HG03196 (cell line): ENCODE measurements around the gene SHE.

Experiments used
- ATAC-seq: cut with Tn5 transposase; IDR thresholded peaks from one replicate; pipeline ENCODE4 v1.9.1; 2021; ENCODE audit not compliant: unreplicated experiment

SHE gene

DNA sequence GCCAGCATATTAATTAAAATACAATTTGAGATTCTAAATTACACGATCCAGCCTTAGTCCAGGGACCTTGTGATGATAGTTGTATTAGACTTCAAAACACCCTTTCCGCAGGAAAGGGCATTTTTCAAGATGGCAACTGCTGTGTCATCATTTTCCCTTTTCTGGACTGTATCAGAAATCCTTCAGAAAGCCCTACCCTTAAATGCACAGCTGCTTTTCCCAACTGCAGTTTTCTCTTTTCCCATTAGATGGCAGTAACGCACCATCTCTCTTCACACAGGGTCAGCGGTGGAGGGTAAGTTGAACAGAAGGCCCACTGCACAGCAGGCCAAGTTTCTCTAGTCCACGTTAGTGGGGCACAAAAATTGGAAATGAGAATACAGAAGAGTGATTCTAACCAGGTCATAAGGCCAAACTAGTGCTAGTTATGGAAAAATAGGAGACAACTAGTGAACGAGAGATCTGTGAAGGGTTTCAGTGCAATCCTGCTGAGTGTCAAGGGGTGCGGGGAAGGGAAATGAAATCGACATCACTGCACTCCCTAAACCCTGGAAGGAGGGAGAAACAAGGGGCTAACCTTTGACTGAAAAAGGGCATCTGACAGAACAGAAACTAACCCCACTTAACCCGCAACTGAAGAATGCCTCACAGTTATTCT lies 22.3 kb downstream of the SHE start:
- ATAC-seq = no peak

DNA sequence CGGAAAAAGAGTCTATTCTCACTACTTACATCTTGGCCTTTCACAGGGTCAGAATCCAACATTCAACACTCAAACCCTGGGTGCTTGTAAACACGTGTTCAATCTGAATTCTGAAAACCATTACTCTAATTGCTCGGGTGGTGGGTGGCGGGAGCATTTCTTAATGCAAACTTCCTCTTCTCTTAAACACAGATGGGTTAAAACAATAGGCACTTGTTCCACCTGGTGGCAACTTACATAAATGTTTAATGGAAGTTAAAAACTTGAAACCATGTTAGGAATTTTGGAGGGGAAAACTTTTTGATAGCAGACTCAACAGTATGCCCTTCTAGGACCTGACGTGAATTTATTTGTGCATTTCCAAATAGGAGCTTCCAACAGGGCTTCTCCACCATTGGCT lies 23.6 kb downstream of the SHE start:
- ATAC-seq = no peak

DNA sequence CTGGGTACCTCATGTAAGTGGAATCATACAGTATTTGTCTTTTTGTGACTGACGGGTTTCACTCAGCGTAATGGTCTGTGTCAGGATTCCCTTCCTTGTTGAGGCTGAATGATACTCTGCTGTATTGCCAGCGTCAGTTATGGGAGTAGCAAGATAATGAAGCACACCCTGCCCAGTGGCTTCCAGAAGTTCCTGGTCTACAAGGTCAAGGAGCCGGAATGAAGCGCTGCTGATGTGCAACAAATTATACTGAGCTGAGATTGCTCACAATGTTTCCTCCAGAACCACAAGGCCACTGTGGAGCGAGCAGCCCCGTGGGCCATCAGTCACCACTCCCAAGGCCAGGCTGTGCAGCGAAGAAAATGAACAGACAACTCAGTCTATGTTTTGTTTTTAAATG lies 24.2 kb downstream of the SHE start:
- no peak for ATAC-seq

DNA sequence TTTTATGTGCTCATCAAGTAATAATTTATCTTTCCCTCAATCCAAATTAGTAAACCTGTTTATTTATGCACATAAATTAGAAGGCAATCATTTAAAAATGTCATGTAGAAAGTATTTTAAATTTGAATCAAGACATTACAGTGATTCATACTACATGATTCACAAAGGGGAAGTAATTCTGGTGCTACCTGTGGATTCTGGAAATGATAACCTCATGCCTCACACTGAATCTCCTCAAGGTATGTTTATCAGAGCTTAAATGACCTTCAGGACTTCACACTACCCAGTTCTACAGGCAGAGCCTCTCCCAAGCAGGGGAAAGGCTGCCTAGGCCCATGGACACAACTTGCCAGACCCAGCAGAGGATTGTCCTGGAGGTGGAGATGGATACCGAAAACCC lies 25.4 kb downstream of the SHE start:
- no peak for ATAC-seq

DNA sequence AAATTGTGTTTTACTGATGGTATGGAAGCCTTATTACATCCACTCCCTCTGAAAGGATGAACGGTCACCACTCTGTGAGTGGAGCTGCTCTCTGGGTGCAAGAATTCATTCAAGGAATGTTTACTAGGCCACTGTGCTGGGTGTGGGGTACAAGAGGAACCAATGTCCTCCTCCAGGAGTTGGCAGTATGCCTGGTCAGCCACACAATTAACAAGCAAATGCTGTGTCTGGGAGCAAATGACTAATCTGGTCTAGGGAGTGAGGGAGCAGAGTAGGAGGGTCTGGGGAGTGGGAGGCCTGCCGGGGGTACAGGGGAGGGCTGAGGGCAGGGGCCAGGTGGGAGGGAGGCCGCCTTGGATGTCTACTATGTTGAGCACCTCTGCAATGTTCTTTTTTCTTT lies 27.4 kb downstream of the SHE start:
- ATAC-seq = no peak

DNA sequence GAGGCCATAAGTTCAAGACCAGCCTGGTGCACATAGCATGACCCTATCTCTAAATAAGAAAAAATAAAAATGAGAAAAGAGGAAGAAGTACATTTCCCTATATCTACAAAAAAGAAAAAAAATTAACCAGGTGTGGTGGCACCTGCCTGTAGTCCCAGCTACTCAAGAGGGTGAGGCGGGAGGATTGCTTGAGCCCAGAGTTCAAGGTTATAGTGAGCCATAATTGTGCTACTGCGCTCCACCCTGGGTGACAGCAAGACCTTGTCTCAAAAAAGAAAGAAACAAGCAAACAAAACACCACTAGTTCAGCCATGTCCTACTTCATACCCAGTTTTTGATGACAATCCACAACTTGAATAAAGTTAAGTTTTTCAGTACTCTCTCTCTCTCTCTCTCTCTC lies 30.9 kb downstream of the SHE start:
- ATAC-seq = no peak

DNA sequence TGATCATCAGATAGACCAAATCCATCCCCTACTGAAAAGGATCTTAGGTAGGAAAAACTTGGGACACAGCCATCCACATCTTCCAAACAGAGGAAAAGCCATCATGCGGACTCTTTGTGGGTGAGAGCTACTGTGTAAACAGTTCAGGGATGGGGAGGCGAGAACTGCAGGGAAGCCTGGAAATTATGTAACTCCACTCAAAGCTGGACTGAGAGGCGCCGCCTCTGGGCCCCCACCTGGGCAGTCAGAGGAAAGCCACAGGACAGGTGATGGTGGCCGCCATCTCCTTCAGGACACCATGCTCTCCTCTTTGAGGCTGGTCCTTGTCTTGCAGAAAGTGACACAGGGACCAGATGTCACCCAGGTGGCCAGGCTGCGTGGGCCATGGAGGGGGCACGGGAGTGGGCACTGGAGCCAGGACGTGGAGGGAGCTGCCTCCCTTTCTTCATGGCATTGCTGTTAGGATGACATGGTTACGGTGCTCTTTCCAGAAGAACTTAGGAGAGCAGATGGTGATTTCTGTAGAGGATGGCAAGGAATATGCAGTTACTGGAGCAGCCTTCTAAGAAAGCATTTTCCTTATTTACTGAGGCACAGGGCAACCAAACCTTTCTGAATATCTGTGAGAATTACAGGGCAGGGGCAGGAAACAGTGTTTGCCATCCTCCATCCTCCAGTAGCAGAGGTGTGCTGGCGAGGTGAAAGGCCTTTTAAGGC lies 32.2 kb downstream of the SHE start:
- ATAC-seq = no peak

DNA sequence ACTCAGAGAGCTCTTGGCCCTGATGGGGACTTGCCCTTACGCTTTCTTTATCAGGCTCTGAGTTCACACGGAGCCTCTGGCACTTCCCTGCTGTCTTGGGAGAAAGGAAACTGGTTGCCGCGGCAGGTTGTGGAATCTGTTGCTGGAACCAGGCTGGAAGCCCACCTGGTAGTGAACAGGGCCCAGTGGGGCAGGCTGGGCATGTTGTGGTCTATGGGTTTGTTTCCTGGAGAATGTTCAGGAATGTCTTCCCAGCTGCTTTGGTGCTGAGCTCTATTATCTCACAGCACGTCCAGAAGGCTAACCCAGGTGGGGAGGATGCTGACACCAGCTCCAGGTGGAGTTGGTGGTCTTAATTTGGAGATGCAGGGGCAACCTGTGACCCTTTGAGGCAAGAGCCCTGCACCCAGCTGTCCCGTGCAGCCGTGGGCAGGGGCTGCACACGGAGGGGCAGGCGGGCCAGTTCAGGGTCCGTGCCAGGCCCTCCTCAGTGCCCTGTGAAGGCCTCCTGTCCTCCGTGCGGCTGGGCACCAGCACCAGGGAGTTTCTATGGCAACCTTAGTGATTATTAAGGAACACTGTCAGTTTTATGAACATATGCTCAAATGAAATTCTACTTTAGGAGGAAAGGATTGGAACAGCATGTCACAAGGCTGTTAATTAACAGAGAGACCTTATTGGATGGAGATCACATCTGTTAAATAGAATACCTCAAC lies 33.5 kb downstream of the SHE start:
- no peak for ATAC-seq

DNA sequence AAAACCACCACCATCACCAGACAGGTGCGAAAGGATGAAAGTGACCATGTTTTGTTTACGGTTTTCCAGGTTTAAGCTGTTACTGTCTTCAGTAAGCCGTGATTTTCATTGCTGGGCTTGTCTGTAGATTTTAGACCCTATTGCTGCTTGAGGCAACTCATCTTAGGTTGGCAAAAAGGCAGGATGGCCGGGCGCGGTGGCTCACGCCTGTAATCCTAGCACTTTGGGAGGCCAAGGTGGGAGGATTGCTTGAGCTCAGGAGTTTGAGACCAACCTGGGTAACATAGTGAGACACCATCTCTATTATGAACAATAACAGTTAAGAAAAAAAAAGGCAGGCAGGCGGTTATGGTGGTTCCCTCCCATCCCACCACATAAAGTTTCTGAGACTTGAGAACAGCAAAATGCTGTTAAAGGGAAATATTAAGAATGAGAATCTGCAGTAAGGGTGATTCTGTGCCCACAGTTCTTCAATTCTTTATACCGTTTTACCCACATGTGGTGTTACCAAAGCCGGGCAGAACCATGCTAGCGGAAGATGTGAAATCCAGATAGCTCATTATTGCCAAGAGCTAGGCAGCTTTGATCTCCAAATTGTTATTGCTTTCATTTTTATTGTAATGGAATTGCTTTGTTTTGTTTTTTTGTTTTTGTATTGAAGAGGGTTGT lies 34.6 kb downstream of the SHE start:
- no peak for ATAC-seq

DNA sequence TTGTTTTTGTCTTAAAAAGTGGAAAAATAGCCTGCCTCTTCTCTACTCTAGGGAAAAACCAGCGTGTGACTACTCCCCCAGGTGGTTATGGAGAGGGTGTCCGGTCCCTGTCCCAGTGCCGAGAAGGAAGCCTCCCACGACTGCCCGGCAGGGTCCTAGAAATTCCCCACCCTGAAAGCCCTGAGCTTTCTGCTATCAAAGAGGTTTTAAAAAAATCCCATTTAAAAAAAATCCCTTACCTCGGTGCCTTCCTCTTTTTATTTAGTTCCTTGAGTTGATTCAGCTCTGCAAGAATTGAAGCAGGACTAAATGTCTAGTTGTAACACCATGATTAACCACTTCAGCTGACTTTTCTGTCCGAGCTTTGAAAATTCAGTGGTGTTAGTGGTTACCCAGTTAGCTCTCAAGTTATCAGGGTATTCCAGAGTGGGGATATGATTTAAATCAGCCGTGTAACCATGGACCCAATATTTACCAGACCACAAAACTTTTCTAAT lies 35.2 kb downstream of the SHE start:
- ATAC-seq = no peak

DNA sequence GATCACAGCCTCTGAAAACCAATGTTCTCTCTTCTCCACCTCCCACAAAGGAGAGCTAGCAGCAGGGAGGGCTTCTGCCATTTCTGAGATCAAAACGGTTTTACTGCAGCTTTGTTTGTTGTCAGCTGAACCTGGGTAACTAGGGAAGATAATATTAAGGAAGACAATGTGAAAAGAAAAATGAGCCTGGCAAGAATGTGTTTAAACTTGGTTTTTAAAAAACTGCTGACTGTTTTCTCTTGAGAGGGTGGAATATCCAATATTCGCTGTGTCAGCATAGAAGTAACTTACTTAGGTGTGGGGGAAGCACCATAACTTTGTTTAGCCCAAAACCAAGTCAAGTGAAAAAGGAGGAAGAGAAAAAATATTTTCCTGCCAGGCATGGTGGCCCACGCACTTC lies 36.0 kb downstream of the SHE start:
- ATAC-seq = no peak

DNA sequence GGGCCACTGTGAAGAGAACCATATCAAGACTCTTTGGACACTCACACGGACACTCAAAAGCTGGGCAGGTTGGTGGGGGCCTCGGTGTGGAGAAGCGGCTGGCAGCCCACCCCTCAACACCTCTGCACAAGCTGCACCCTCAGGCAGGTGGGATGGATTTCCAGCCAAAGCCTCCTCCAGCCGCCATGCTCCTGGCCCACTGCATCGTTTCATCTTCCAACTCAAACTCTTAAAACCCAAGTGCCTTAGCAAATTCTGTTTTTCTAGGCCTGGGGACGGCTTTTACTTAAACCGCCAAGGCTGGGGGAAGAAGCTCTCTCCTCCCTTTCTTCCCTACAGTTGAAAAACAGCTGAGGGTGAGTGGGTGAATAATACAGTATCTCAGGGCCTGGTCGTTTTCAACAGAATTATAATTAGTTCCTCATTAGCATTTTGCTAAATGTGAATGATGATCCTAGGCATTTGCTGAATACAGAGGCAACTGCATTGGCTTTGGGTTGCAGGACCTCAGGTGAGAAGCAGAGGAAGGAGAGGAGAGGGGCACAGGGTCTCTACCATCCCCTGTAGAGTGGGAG lies 36.5 kb downstream of the SHE start:
- no peak for ATAC-seq

DNA sequence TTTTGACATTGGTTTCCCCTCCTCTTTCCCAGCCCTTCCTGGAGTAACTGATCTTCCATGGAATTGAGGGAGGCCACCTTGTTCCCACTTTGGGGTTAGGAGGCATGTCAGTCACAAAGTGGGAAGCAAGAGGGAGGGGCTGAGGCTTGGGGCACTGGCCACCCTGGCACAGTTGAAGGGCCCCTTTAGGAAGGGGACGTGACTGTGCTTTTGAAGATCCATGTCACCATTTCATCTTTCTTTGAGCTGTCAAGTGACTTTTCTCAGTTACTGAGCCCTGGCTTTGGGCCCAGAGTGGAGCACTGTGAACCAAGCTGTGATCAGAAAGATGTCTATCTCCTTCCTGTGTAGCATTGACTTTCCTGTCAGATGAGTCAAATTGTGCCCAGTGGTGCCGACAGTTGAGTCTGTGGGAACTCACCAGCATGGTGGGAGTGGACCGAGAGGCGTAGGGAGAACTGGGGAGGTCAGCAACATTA lies 38.7 kb downstream of the SHE start:
- no peak for ATAC-seq

DNA sequence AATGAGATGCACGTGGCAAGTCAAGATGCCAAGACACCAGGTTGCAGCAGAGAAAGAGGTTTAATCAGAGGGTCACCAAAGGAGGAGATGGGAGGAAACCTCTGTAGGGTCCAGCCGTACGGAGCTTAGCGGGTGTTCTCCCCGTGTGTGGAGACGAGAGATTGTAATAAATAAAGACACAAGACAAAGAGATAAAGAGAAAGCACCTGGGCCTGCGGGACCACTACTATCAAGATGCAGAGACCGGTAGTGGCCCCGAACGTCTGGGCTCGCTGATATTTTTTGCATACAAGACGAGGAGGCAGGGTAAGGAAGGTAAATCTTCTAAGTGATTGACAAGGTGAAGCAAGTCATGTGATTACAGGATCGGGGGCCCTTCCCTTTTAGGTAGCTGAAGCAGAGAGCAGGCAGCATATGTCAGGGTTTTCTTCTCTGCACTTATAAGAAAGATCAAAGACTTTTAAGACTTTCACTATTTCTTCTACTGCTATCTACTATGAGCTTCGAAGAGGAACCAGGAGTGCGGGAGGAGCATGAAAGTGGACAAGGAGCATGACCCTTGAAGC lies 41.4 kb downstream of the SHE start:
- ATAC-seq = no peak

DNA sequence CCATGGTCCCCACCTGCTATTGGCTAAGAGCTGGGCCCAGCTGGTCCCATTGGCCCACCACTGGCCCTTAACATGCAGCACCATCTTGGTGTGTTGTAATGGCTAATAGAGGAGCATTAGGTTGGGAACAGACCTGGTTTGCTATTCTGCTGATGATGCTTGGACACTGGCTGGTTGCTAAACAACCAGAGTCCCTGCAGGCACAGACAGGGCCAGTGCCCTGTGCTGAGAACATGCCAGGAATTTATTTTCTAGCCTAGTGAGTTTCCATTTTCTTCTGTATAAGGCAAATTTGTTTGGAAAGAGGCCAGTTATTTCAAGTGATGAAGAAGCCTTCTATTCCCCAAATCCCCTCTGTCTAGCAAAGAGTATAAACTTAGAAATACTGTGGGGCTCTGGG lies 43.1 kb downstream of the SHE start:
- ATAC-seq = no peak

DNA sequence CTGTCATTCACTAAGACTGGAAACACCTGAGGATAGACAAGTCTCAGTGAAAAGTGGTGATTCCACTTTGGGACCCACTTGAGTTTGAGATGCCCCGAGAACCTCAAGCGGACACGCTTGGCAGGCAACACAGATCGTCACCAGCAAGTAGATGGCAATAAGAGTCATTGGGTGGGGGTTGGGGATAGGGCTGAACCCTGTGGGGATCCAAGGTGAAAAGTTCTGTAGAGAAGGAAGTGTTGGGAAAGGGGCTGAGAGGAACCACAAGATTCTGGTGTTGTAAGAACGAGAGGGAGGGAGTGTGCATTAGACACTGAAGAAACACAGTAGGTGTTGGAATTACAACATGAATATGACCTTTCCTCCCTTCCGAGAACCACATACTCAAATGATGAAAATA lies 45.6 kb downstream of the SHE start:
- ATAC-seq = no peak

DNA sequence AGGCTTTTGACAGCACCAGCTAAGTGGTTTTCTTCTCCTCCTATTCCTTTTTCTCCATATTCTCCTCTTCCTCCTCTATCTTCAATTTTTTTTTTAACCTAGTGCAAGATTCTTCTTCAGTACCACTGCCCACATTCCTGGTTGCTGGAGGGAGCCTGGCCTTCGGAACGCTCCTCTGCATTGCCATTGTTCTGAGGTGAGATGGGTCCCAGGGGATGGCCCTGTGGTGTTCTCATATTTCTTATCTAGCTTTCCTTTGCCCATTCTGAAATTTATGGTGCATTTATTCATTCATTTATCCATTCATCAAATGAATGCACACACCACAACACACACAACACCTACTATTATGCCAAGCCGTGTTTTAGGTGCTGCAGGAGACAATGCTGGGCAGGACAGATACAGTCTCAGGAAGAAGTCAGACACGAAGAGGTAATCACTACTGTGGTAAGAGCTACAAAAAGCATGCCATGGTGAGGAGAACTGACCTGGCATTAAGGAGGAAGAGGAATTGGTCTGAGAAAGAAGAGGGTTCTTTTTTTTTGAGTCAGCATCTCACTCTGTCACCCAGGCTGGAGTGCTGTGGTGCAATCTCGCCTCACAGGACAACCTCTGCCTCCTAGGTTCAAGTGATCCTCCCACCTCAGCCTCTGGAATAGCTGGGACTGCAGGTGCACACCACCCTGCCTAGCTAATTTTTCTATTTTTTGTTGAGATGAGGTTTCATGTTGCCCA lies 47.7 kb downstream of the SHE start:
- no peak for ATAC-seq

DNA sequence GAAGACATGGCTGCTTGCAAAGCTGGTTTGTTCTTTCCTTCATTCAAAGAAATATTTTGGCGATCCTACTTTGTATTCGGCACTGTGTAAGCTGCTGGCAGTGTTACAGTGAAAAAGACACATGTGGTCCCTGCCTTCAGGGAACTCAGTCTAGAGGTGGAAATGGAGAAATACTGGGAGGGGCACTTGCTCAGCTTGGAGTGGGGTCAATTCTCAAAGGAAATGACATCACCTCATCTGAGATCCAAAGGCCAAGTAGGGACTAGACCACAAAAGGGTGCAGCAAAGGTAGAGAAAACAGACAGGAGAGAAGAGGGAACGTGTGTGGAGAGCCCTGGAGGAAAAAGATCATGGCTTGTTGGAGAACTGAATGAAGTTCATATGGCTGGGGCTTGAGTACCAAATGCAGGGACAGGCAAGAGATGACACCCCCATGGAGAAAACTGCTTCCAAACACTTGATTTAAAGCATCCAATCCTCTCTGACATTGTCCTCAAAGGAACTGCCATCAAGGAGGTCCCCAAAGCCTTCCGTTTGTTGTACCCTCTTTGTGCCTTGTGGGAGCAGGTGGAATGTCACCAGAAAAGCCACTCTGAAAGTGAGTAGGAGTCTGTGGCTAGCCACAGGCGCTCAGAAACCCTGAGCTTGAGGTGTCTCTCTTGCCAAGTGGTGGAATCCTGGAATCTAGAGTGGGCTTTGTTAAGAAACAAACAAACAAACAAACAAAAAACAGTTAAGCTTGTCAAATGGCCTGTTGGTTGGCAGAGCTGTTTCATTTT lies 48.4 kb downstream of the SHE start:
- ATAC-seq = no peak

DNA sequence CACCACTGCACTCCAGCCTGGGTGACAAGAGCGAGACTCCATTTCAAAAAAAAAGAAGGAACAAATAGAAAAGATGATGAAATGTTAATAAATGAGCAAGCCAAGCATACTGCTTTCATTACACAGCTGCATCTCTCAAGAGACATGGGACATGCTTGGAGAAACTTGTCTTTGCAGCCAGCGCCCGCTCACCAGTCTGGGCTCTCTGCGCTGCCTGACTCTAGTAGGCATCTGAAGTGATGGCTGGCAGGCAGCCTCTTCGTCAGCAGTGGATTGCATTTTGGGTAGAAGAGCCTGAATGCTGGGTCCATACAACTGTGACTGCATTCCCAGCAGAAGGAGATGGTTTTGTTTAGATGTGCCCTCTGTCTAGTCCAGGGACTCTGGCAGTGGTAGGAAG lies 49.1 kb downstream of the SHE start:
- no peak for ATAC-seq
